ENCODE data around the gene PEDS1. TPM values are rescaled to one million over a fixed set of nuclear protein-coding genes. Genes with fewer than 3 reads are reported as not detected.

PEDS1 gene
- total RNA-seq, 1 donor from 2014 or later, result 26.1 TPM

DNA sequence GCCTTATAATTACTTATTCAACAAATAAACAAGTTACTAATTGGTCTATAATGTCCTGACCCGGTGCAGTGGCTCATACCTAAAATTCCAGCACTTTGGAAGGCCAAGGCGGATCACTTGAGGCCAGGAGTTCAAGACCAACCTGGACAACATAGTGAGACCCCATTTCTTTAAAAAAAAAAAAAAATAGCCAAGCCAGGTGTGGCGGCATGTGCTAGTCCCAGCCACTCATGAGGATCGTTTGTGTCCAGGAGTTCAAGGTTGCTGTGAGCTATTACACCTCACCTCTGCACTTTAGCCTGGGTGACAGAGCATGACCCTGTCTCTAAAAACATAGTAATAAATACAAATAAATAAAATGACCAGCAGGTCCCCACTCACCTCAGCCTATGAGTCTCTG, 30.8 kb downstream of the PEDS1 start:
- Mint-ChIP-seq H3K36me3 (ENCODE audit: low read depth) (peaks cover 10% of the 10 kb centered on the region), H3K9me3 (no peaks in the 10 kb centered on the region), H3K4me1 (no peaks in the 10 kb centered on the region), H3K27ac (ENCODE audit: unreplicated experiment) (no peak overlapping the region), H3K27me3 (ENCODE audit: low read depth) (no peaks in the 10 kb centered on the region), H3K4me3 (no peak overlapping the region)
- TF ChIP-seq, protein P1, sequence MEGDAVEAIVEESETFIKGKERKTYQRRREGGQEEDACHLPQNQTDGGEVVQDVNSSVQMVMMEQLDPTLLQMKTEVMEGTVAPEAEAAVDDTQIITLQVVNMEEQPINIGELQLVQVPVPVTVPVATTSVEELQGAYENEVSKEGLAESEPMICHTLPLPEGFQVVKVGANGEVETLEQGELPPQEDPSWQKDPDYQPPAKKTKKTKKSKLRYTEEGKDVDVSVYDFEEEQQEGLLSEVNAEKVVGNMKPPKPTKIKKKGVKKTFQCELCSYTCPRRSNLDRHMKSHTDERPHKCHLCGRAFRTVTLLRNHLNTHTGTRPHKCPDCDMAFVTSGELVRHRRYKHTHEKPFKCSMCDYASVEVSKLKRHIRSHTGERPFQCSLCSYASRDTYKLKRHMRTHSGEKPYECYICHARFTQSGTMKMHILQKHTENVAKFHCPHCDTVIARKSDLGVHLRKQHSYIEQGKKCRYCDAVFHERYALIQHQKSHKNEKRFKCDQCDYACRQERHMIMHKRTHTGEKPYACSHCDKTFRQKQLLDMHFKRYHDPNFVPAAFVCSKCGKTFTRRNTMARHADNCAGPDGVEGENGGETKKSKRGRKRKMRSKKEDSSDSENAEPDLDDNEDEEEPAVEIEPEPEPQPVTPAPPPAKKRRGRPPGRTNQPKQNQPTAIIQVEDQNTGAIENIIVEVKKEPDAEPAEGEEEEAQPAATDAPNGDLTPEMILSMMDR (conservative IDR thresholded peaks at IDR 0.05), result no peak
- no peak for DNase-seq (ENCODE audit: low read depth, low spot score)

DNA sequence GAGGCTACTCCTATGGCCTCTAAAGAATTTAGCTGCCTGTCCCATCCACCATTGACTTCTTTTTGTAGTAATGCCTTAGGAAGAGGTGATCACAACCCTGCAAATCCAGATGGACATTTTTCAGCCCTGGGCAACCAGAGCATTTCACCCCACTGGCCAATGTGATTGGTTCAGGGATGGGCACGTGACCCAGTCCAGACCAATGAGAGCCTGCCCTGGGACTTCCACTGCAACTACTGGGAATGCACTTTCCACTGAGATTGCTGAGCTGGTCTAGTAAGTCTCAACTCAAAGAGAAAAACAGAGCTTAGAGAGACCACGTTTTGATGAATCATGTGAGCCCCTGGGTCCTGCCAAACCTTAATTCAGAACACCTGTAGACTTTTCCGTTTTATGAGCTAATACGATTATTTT, 31.7 kb downstream of the PEDS1 start:
- H3K36me3 Mint-ChIP-seq (ENCODE audit: low read depth), result peaks cover 10% of the 10 kb centered on the region
- TF ChIP-seq, protein P1 (conservative IDR thresholded peaks at IDR 0.05), result no peak

DNA sequence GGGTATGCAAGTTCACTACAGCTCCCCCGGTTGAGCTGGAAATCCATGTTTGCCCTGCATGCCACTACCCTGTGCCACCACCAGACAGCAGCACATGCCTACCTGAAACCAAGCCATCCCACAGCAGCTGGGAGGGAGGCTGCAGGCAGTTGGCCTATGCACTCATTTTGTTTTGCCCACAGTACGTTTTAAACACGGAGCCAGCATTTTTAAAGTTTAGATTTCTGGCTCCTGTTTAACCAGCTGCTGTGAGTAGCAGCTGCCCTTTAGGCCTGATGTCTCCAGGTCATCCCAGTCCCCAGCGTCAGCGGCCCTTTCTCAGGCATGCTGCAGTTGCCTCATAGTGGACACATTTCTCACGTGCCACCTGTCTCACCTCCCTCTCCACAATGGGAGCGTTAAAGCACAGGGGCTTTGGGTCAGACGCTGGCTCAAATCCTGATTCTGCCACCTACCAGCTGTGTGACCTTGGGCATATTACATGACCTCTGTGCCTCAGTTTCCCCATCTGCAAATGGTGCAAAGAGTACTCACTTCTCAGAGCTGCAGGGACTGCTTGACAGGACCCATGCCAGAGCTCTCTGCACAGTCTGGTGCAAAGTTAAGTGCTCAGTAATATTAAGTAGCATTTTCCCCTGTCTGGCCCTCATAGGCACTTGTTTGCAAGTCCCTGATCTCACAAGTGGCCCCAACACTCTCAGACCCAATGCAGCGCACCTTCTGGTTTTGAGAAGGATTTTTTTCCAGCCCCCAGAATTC, 32.4 kb downstream of the PEDS1 start:
- Mint-ChIP-seq H3K27ac (ENCODE audit: unreplicated experiment) (no peak overlapping the region), H3K4me3 (peak overlapping the region; percentile 34)

More for the DNA sequence above, 31.7 kb downstream of the PEDS1 start:
- H3K4me3 Mint-ChIP-seq, result no peak overlapping the region
- H3K9me3 Mint-ChIP-seq, result no peaks in the 10 kb centered on the region
- DNase-seq (ENCODE audit: low read depth, low spot score), result no peak
- H3K4me1 Mint-ChIP-seq, result no peaks in the 10 kb centered on the region
- H3K27ac Mint-ChIP-seq (ENCODE audit: unreplicated experiment), result no peak overlapping the region
- no peaks in the 10 kb centered on the region for H3K27me3 Mint-ChIP-seq (ENCODE audit: low read depth)

DNA sequence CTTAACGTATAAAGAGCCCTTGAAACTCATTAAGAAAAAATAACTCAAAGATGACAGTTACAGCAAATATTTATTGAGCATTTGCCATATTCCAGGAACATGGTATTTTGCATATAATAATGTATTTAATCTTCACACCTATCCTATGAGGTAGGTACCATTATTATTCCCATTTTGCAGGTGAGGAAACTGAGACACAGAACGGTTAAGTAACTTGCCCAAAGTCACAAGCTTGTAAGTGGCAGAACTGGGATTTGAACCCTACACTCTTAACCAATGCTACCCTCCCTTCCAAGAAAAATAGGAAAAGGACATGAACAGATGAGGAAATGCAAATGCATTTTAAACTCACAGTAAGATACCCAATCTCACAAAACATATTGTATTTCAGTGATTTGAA, 35.3 kb downstream of the PEDS1 start:
- peak overlapping the region; percentile 67 for H3K4me3 Mint-ChIP-seq
- H3K27me3 Mint-ChIP-seq (ENCODE audit: low read depth), result no peaks in the 10 kb centered on the region
- TF ChIP-seq, protein P1 (conservative IDR thresholded peaks at IDR 0.05), result no peak
- no peak overlapping the region for H3K27ac Mint-ChIP-seq (ENCODE audit: unreplicated experiment)
- DNase-seq (ENCODE audit: low read depth, low spot score), result no peak
- no peaks in the 10 kb centered on the region for H3K9me3 Mint-ChIP-seq
- H3K4me1 Mint-ChIP-seq, result peaks cover 25% of the 10 kb centered on the region
- H3K36me3 Mint-ChIP-seq (ENCODE audit: low read depth), result peaks cover 6% of the 10 kb centered on the region

More for the DNA sequence above, 32.4 kb downstream of the PEDS1 start:
- no peaks in the 10 kb centered on the region for H3K9me3 Mint-ChIP-seq
- no peaks in the 10 kb centered on the region for H3K27me3 Mint-ChIP-seq (ENCODE audit: low read depth)
- H3K4me1 Mint-ChIP-seq, result peaks cover 2% of the 10 kb centered on the region
- DNase-seq (ENCODE audit: low read depth, low spot score), result no peak
- TF ChIP-seq, protein P1 (conservative IDR thresholded peaks at IDR 0.05), result peak; percentile 66
- H3K36me3 Mint-ChIP-seq (ENCODE audit: low read depth), result peaks cover 10% of the 10 kb centered on the region

DNA sequence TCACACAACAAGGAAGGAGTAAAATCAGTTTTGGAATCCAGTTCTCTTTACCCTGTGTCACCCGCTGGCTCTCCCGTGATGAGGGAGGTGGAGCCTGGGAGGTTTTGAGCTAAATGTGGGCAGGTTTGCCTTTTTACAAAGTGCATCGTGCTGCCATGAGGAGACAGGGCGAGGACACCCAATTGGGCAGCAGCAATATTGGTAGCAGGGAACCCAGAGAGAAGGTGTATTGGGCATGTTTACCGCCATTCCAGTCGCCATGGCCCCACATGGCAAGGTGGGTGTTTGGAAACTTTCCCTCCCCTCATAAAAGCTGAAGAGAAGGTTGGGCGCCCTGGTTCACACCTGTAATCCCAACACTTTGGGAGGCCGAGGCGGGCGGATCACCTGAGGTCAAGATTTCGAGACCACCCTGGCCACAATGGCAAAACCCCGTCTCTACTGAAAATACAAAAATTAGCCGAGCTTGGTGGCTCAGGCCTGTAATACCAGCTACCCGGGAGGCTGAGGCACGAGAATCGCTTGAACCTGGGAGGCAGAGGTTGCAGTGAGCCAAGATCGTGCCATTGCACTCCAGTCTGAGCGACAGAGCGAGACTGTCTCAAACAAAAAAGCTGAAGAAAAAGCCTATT, 37.0 kb downstream of the PEDS1 start:
- Mint-ChIP-seq H3K27ac (ENCODE audit: unreplicated experiment) (no peak overlapping the region), H3K4me1 (peaks cover 38% of the 10 kb centered on the region), H3K36me3 (ENCODE audit: low read depth) (no peaks in the 10 kb centered on the region), H3K4me3 (peak overlapping the region; percentile 88), H3K27me3 (ENCODE audit: low read depth) (no peaks in the 10 kb centered on the region), H3K9me3 (no peaks in the 10 kb centered on the region)
- TF ChIP-seq, protein P1 (conservative IDR thresholded peaks at IDR 0.05), result no peak
- no peak for DNase-seq (ENCODE audit: low read depth, low spot score)

Measured in neural crest cell (in vitro differentiated cells).